ENCODE data around the gene GLYAT.

The GLYAT gene

DNA sequence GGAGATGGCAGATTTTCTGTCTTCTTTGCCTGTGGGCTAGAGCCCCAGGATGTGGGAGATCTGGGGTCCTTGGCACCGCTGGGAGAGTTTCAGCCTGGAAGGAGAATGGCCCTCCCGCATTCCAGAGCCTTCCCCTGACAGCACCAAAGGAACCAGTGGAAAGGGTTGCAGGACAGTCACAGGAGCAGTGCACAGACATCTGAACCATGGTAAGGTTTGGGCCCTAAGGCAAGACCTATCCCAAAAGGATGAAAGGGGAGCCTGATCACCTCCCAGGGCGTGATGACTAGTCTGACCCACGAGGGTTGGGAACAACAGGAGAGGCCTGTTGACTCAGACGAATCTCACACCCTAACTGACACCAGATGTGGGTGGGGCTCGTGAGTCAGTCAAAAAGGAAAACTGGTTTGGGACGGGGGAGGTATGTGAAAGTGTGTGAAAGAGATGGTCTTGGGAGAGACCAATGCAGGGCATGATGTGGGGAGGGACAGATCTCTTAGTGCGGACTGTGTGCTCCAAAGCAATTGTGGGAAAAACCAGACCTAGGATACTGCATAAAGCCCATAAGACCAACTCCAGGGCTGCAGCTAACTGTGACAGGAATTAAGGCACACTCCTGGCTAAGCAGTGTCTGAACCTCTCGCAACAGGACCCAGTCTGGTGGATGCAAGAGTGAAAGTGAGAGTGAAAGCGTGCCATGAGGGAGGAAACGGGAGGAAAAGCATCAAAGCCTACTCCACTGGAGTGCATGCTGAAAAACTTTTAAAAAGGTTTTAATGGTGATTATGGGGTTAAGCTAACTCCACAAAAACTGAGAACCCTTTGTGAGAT is 39.1 kb upstream of the GLYAT start:
- Histone ChIP-seq H3K9ac (ENCODE audit: low read length) (peak overlapping the region; percentile 22), H3K4me1 (ENCODE audit: control insufficient read depth, insufficient read depth, low read length) (peaks cover 7% of the 10 kb centered on the region; the same call in 1 of the 2 replicates), H3K27me3 (ENCODE audit: control insufficient read depth, insufficient read depth, low read length) (no peaks in the 10 kb centered on the region), H3K27ac (ENCODE audit: low read depth, low read length) (no peak overlapping the region; the same call in 1 of the 2 replicates), H3K36me3 (ENCODE audit: control insufficient read depth, insufficient read depth, low read length) (no peaks in the 10 kb centered on the region), H3K9me3 (ENCODE audit: control insufficient read depth, insufficient read depth, low read depth, low read length) (peaks cover 26% of the 10 kb centered on the region), H3K4me3 (ENCODE audit: low read depth, low read length) (peak overlapping the region; percentile 2; the same call in 1 of the 2 replicates)

DNA sequence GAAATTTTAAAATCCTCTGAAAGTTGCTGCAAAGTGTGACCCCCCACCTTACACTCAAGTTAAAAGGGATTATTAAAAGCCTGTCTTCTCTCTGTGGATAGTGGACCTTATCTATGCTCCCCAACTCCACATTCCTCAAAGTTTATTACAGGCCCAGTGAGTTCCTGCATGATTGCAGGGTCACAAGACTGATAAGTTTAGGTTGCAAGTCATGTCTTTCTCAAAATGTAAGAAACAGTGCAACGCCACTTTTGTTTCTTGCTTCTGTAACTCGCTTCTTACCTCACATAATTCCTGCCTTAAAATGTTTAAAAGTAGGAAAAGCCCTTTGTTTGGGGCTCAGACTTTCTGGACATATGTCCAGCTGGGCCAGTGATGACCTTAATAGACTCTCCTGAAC is 38.4 kb upstream of the GLYAT start:
- no peak overlapping the region for H3K4me3 ChIP-seq (ENCODE audit: low read depth, low read length)
- no peaks in the 10 kb centered on the region for H3K27me3 ChIP-seq (ENCODE audit: control insufficient read depth, insufficient read depth, low read length)
- H3K27ac ChIP-seq (ENCODE audit: low read depth, low read length) = no peak overlapping the region; the same call in 1 of the 2 replicates
- H3K36me3 ChIP-seq (ENCODE audit: control insufficient read depth, insufficient read depth, low read length) = no peaks in the 10 kb centered on the region
- no peak overlapping the region for H3K9ac ChIP-seq (ENCODE audit: low read length)
- peaks cover 7% of the 10 kb centered on the region; the same call in 1 of the 2 replicates for H3K4me1 ChIP-seq (ENCODE audit: control insufficient read depth, insufficient read depth, low read length)
- H3K9me3 ChIP-seq (ENCODE audit: control insufficient read depth, insufficient read depth, low read depth, low read length) = peaks cover 26% of the 10 kb centered on the region

DNA sequence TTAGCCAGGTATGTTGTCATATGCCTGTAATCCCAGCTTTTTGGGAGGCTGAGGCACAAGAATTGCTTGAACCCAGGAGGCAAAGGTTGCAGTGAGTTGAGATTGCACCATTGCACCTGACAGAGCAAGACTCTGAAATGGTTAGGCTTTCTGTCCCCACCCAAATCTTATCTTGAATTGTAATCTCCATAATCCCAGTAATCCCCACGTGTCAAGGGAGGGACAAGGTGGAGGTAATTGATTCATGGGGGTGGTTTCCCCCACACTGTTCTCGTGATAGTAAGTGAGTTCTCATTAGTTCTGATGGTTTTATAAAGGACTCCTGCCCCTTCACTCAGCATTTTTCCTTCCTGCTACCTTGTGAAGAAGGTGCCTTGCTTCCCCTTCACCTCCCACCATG is 37.6 kb upstream of the GLYAT start:
- H3K9me3 ChIP-seq (ENCODE audit: control insufficient read depth, insufficient read depth, low read depth, low read length) = peaks cover 26% of the 10 kb centered on the region
- no peaks in the 10 kb centered on the region for H3K36me3 ChIP-seq (ENCODE audit: control insufficient read depth, insufficient read depth, low read length)
- peaks cover 7% of the 10 kb centered on the region; the same call in 1 of the 2 replicates for H3K4me1 ChIP-seq (ENCODE audit: control insufficient read depth, insufficient read depth, low read length)
- no peak overlapping the region for H3K9ac ChIP-seq (ENCODE audit: low read length)
- H3K4me3 ChIP-seq (ENCODE audit: low read depth, low read length) = no peak overlapping the region
- H3K27me3 ChIP-seq (ENCODE audit: control insufficient read depth, insufficient read depth, low read length) = no peaks in the 10 kb centered on the region
- no peak overlapping the region for H3K27ac ChIP-seq (ENCODE audit: low read depth, low read length)

DNA sequence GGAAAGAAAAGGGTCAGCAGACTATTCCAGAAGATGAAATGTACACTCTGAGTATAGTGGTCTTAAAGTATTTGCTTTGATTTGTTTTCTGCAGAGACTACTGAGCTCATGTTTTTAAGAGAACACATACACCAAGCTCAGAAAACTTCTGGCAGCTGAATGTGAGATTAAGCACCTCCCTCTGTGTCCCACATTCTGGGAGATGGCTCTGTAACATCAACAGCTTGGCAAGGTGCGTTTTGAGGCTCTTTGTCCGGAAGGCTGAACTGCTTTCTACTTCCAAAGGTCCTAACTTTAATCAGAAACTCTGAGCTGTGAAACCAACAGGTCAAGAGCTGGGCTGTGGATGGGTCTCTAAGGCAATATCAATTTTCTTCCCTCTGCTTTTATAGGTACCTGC is 36.4 kb upstream of the GLYAT start:
- Histone ChIP-seq H3K9ac (ENCODE audit: low read length) (no peak overlapping the region), H3K36me3 (ENCODE audit: control insufficient read depth, insufficient read depth, low read length) (no peaks in the 10 kb centered on the region), H3K27me3 (ENCODE audit: control insufficient read depth, insufficient read depth, low read length) (no peaks in the 10 kb centered on the region), H3K4me1 (ENCODE audit: control insufficient read depth, insufficient read depth, low read length) (peaks cover 7% of the 10 kb centered on the region; the same call in 1 of the 2 replicates), H3K27ac (ENCODE audit: low read depth, low read length) (no peak overlapping the region), H3K9me3 (ENCODE audit: control insufficient read depth, insufficient read depth, low read depth, low read length) (peaks cover 26% of the 10 kb centered on the region), H3K4me3 (ENCODE audit: low read depth, low read length) (no peak overlapping the region)

DNA sequence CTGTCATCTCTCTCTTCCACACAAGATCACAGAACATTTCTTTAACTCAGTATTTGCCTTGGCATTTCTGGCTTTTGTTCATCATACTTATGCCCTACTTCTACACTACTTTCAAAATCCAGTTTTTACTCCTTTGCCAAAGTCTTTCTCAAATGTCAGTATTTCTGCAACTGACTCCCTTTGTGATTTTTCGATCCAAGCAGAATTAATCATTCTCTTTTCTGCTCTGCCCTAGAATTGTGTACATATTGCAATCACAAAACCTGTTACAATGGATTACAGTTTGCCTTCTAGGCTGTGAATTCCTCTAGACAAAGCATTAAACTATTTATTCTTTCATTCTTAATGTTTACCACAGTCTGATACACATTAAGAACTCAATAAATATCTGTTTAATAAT is 33.3 kb upstream of the GLYAT start:
- Histone ChIP-seq H3K27ac (ENCODE audit: low read depth, low read length) (no peak overlapping the region), H3K4me1 (ENCODE audit: control insufficient read depth, insufficient read depth, low read length) (peaks cover under 1% of the 10 kb centered on the region; the same call in 1 of the 2 replicates), H3K9ac (ENCODE audit: low read length) (no peak overlapping the region), H3K27me3 (ENCODE audit: control insufficient read depth, insufficient read depth, low read length) (no peaks in the 10 kb centered on the region), H3K36me3 (ENCODE audit: control insufficient read depth, insufficient read depth, low read length) (no peaks in the 10 kb centered on the region), H3K9me3 (ENCODE audit: control insufficient read depth, insufficient read depth, low read depth, low read length) (peaks cover 8% of the 10 kb centered on the region; the same call in 1 of the 2 replicates), H3K4me3 (ENCODE audit: low read depth, low read length) (no peak overlapping the region)

DNA sequence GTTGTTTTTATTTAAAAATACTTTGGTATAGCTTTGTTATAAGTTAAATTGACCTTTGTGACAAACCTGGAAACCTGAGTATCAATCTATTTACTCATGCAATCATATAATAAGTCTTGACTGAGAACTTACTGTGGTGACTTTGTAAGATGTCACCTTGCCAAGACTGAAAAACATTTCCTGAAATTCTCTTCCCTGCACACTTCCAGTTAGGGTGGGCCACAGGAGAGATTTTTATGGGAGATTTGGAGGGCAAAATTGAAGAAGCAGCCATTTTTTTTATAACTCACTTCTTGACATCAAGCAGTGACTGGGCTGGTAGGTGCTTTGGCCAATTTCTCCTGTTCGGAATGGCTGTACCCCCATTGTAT is 31.4 kb upstream of the GLYAT start:
- no peak overlapping the region for H3K27ac ChIP-seq (ENCODE audit: low read depth, low read length)

DNA sequence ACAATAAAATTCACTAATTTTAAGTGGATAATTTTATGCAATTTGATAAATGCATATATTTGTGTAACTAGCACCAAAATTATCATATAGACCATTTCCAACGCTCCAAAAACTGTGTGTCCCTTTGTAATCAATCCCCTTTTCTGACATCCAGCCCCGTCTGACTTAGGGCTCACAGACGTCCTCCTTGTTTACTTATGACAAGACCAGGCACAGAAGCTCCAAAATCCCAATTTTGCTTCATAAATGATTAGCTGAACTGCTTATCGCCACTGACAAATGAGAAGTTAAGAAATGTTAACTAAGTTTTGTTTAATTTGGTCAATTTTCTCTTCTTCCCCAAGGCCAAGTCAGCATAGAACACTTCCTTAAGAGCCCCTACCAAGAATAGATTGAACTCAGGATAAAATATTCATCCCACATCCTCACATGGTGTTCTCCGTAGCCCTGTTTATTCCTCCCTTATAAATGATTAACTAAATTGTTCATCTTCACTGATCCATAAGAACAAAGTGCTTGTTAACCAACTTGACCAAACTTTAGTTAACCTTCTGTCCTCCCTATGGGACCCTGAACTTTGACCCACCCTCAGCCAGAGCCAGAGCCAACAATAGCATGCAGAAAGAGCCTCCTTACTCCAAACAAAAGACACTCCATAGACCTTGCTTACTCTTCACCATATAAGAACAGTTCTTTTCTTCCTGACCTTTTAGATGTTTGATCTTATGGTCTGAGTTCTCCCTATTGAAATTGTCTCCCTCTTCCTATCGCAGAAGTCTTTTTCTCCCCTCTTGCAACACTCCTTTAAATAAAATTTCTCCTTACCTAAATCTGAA is 30.8 kb upstream of the GLYAT start:
- Histone ChIP-seq H3K27ac (ENCODE audit: low read depth, low read length) (no peak overlapping the region), H3K27me3 (ENCODE audit: control insufficient read depth, insufficient read depth, low read length) (no peaks in the 10 kb centered on the region), H3K9ac (ENCODE audit: low read length) (no peak overlapping the region), H3K9me3 (ENCODE audit: control insufficient read depth, insufficient read depth, low read depth, low read length) (peaks cover 2% of the 10 kb centered on the region; the same call in 1 of the 2 replicates), H3K4me3 (ENCODE audit: low read depth, low read length) (no peak overlapping the region), H3K4me1 (ENCODE audit: control insufficient read depth, insufficient read depth, low read length) (no peaks in the 10 kb centered on the region), H3K36me3 (ENCODE audit: control insufficient read depth, insufficient read depth, low read length) (no peaks in the 10 kb centered on the region)

More for the DNA sequence above, 31.4 kb upstream of the GLYAT start:
- no peak overlapping the region for H3K4me3 ChIP-seq (ENCODE audit: low read depth, low read length)
- no peaks in the 10 kb centered on the region for H3K36me3 ChIP-seq (ENCODE audit: control insufficient read depth, insufficient read depth, low read length)
- H3K9me3 ChIP-seq (ENCODE audit: control insufficient read depth, insufficient read depth, low read depth, low read length) = peaks cover 2% of the 10 kb centered on the region; the same call in 1 of the 2 replicates
- H3K27me3 ChIP-seq (ENCODE audit: control insufficient read depth, insufficient read depth, low read length) = no peaks in the 10 kb centered on the region
- no peaks in the 10 kb centered on the region for H3K4me1 ChIP-seq (ENCODE audit: control insufficient read depth, insufficient read depth, low read length)
- no peak overlapping the region for H3K9ac ChIP-seq (ENCODE audit: low read length)

DNA sequence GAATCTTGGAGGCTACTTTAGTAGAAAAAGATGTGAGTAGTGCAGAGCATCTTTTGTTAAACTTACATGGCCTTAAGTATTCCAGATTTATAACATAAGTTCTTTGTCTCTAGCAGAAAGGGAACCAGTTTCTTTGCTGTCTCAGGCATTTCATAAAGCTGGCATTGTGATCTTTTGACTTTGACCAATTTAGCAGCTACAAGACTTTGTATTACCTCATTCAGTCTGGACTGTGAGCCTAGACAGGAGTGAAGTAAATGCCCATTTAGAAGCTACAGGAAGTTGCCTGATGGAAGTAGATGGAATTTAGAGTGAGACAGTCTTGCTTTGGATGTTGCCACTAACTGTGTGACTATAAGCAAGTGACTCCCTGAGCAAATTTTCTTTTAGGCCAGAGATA is 25.7 kb upstream of the GLYAT start:
- H3K9me3 ChIP-seq (ENCODE audit: control insufficient read depth, insufficient read depth, low read depth, low read length) = peaks cover 5% of the 10 kb centered on the region; the same call in 1 of the 2 replicates
- no peak overlapping the region for H3K4me3 ChIP-seq (ENCODE audit: low read depth, low read length)
- no peaks in the 10 kb centered on the region for H3K4me1 ChIP-seq (ENCODE audit: control insufficient read depth, insufficient read depth, low read length)
- no peaks in the 10 kb centered on the region for H3K36me3 ChIP-seq (ENCODE audit: control insufficient read depth, insufficient read depth, low read length)
- H3K9ac ChIP-seq (ENCODE audit: low read length) = no peak overlapping the region
- H3K27ac ChIP-seq (ENCODE audit: low read depth, low read length) = no peak overlapping the region
- no peaks in the 10 kb centered on the region for H3K27me3 ChIP-seq (ENCODE audit: control insufficient read depth, insufficient read depth, low read length)

DNA sequence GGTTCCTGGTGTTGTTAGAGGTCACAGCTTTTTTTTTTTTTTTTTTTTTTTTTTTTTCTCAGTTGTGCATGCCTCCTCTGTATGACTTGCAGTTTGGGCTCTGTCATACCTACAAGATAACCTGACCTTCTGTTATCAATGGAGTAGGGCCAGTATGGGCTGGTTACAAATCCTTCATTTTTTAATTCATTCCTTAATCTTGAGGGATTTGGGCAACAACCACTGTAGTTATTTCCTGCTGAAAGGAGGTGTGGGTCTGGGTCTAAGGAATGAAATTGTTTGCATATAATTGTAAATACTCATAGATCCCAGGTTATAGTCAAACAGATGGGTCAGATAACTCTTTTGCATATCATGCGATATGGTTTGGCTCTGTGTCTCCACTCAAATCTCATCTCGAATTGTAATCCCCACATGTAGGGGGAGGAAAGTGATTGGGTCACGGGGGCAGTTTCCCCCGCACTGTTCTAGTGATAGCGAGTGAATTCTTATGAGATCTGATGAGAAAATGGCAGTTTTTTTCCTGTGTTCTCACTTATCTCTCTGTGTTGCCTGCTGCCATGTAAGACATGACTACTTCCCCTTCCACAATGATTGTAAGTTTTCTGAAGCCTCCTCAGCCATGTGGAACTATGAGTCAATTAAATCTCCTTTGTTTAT is 14.1 kb upstream of the GLYAT start:
- Histone ChIP-seq H3K4me3 (ENCODE audit: low read depth, low read length) (no peak overlapping the region), H3K9me3 (ENCODE audit: control insufficient read depth, insufficient read depth, low read depth, low read length) (peaks cover 40% of the 10 kb centered on the region), H3K27me3 (ENCODE audit: control insufficient read depth, insufficient read depth, low read length) (no peaks in the 10 kb centered on the region), H3K36me3 (ENCODE audit: control insufficient read depth, insufficient read depth, low read length) (no peaks in the 10 kb centered on the region), H3K9ac (ENCODE audit: low read length) (no peak overlapping the region), H3K4me1 (ENCODE audit: control insufficient read depth, insufficient read depth, low read length) (no peaks in the 10 kb centered on the region), H3K27ac (ENCODE audit: low read depth, low read length) (no peak overlapping the region)

DNA sequence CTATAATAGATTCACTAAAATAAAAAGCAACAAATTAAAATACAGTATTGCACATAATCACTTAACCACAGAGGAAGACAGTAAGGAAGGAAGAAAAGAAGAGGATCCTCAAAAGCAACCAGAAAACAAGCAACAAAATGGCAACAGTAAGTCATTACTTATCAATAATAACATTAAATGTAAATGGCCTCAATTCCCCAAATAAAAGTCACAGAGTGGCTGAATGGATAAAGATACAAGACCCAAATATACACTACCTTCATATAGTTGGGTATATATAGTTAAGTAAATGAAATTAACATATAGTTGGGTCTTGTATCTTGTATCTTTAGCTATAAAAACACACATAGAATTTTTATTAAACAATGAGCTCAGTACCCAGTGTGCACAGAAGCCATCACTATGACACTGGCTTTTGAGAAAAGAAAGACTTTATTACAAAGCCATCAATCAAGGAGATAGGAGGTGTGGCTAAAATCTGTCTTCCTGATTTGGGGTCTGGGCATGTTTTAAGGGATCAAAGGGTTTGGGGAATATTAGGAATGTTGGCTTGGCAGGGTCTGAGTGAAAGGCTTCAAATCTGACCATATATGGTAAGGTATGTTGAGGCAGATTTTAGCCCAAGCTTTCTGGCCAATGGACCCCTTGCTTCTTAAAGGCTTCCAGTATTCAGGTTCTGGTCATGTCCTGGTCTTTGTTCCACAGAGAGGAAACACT is 13.4 kb upstream of the GLYAT start:
- H3K4me1 ChIP-seq (ENCODE audit: control insufficient read depth, insufficient read depth, low read length) = no peaks in the 10 kb centered on the region
- H3K27me3 ChIP-seq (ENCODE audit: control insufficient read depth, insufficient read depth, low read length) = no peaks in the 10 kb centered on the region
- no peak overlapping the region for H3K9ac ChIP-seq (ENCODE audit: low read length)
- no peak overlapping the region for H3K4me3 ChIP-seq (ENCODE audit: low read depth, low read length)
- H3K9me3 ChIP-seq (ENCODE audit: control insufficient read depth, insufficient read depth, low read depth, low read length) = peaks cover 47% of the 10 kb centered on the region
- no peaks in the 10 kb centered on the region for H3K36me3 ChIP-seq (ENCODE audit: control insufficient read depth, insufficient read depth, low read length)
- H3K27ac ChIP-seq (ENCODE audit: low read depth, low read length) = no peak overlapping the region
